ENCODE data around the gene TADA2B.

DNA sequence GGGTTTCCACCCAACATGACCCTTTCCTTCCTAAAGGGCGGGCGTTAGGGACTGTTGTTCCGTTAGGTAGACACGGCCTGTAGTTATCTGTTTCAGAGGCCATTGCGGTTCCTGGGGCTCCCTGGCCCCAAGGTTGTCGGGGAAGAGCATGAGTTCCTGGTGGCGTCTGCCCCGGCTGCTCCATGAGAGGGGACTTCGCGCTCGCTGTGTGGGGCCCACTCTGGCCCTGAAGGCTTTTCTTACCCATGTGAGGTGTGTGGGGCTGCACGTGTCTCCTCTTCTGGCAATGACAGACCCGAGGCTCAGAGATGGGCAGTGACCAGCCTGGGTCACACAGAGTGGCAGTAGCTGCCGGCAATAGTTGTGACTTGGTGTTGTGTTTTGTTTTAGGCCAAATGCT, 9.1 kb downstream of the TADA2B start:
- TF ChIP-seq, protein P1, sequence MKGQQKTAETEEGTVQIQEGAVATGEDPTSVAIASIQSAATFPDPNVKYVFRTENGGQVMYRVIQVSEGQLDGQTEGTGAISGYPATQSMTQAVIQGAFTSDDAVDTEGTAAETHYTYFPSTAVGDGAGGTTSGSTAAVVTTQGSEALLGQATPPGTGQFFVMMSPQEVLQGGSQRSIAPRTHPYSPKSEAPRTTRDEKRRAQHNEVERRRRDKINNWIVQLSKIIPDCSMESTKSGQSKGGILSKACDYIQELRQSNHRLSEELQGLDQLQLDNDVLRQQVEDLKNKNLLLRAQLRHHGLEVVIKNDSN (IDR thresholded peaks at IDR 0.05; ENCODE audit: borderline replicate concordance, extremely low read length, insufficient read depth, low read depth, low read length), result no peak
- TF ChIP-seq, protein P2, sequence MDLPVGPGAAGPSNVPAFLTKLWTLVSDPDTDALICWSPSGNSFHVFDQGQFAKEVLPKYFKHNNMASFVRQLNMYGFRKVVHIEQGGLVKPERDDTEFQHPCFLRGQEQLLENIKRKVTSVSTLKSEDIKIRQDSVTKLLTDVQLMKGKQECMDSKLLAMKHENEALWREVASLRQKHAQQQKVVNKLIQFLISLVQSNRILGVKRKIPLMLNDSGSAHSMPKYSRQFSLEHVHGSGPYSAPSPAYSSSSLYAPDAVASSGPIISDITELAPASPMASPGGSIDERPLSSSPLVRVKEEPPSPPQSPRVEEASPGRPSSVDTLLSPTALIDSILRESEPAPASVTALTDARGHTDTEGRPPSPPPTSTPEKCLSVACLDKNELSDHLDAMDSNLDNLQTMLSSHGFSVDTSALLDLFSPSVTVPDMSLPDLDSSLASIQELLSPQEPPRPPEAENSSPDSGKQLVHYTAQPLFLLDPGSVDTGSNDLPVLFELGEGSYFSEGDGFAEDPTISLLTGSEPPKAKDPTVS (IDR thresholded peaks at IDR 0.05; ENCODE audit: low read depth, low read length), result no peak
- TF ChIP-seq EZH2 (IDR thresholded peaks at IDR 0.05; ENCODE audit: borderline replicate concordance, control insufficient read depth, low read depth, low read length) (no peak), EP300 (IDR thresholded peaks at IDR 0.05; ENCODE audit: borderline replicate concordance in 1 of 2, control insufficient read depth in 1 of 2, low read depth in 2 of 2, low read length in 2 of 2) (no peak)
- TF ChIP-seq, protein P3, sequence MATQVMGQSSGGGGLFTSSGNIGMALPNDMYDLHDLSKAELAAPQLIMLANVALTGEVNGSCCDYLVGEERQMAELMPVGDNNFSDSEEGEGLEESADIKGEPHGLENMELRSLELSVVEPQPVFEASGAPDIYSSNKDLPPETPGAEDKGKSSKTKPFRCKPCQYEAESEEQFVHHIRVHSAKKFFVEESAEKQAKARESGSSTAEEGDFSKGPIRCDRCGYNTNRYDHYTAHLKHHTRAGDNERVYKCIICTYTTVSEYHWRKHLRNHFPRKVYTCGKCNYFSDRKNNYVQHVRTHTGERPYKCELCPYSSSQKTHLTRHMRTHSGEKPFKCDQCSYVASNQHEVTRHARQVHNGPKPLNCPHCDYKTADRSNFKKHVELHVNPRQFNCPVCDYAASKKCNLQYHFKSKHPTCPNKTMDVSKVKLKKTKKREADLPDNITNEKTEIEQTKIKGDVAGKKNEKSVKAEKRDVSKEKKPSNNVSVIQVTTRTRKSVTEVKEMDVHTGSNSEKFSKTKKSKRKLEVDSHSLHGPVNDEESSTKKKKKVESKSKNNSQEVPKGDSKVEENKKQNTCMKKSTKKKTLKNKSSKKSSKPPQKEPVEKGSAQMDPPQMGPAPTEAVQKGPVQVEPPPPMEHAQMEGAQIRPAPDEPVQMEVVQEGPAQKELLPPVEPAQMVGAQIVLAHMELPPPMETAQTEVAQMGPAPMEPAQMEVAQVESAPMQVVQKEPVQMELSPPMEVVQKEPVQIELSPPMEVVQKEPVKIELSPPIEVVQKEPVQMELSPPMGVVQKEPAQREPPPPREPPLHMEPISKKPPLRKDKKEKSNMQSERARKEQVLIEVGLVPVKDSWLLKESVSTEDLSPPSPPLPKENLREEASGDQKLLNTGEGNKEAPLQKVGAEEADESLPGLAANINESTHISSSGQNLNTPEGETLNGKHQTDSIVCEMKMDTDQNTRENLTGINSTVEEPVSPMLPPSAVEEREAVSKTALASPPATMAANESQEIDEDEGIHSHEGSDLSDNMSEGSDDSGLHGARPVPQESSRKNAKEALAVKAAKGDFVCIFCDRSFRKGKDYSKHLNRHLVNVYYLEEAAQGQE (IDR thresholded peaks at IDR 0.05; ENCODE audit: low read depth, low read length), result no peak
- TF ChIP-seq, protein P4, sequence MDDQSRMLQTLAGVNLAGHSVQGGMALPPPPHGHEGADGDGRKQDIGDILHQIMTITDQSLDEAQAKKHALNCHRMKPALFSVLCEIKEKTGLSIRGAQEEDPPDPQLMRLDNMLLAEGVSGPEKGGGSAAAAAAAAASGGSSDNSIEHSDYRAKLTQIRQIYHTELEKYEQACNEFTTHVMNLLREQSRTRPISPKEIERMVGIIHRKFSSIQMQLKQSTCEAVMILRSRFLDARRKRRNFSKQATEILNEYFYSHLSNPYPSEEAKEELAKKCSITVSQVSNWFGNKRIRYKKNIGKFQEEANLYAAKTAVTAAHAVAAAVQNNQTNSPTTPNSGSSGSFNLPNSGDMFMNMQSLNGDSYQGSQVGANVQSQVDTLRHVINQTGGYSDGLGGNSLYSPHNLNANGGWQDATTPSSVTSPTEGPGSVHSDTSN (IDR thresholded peaks at IDR 0.05; ENCODE audit: insufficient replicate concordance, low read depth, low read length), result no peak

Data from GM12878 (cell line).